ENCODE data around the gene FGD4.

DNA sequence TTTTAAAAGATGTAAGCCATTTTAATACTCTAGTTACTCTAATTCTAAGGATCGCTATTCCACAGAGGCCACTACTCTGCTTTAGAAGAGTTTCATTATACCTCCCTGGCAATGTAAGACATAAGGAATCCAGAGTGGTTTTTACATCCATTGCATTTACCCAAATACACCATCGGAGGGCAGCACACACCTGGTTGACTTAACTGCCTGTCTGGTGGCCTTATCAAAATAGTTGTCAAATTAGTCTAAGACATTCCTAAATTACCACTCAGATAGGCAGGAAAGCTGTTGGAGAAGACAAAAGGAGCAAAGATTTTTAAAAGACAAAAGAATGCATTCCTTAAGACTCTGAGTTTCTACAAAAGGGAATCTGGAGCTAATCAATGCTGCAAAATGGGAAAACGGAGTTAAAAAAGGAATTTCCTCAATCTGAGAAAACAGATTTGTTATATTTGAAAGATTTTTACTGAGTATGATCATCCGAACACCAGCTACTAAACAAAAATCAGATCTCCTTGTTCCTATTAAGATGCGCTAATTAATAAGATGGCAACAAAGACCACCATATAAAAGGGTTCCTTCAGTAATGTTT, 33.8 kb upstream of the FGD4 start:
- TF ChIP-seq, protein P1, sequence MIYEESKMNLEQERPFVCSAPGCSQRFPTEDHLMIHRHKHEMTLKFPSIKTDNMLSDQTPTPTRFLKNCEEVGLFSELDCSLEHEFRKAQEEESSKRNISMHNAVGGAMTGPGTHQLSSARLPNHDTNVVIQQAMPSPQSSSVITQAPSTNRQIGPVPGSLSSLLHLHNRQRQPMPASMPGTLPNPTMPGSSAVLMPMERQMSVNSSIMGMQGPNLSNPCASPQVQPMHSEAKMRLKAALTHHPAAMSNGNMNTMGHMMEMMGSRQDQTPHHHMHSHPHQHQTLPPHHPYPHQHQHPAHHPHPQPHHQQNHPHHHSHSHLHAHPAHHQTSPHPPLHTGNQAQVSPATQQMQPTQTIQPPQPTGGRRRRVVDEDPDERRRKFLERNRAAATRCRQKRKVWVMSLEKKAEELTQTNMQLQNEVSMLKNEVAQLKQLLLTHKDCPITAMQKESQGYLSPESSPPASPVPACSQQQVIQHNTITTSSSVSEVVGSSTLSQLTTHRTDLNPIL (CRISPR knock-in tag; IDR thresholded peaks at IDR 0.05; ENCODE audit: low read depth): no peak
- TF ChIP-seq ZNF565 (CRISPR knock-in tag; conservative IDR thresholded peaks at IDR 0.05; ENCODE audit: low read depth): no peak
- no peak for TF ChIP-seq TOX (CRISPR knock-in tag; IDR thresholded peaks at IDR 0.05; ENCODE audit: borderline replicate concordance)

Measured in SK-N-SH treated with all-trans-retinoic acid at 6 μM for 48 hours (cell line).